Left kidney (tissue), 2 donors: ENCODE results near the gene SCAPER. TPM values are rescaled to one million over a fixed set of nuclear protein-coding genes. Genes with fewer than 3 reads are reported as not detected.

Experiments
- DNase-seq: peaks from one replicate; pipeline ENCODE4 v3.0.0-alpha.2; 2013
- polyA plus RNA-seq: library from polyadenylated mRNA; unstranded; fragments of 120-200 nt; gene quantifications from one replicate; pipeline ENCODE4 v1.2.1, GENCODE V29; 2013; ENCODE audit not compliant: insufficient read length

The SCAPER gene
- polyA plus RNA-seq, 1 donor, result 21.9 TPM

- no peak for DNase-seq
These were observed 230.3 kb downstream of the SCAPER start for GRCh38 chr15:76674883-76675282.

DNA sequence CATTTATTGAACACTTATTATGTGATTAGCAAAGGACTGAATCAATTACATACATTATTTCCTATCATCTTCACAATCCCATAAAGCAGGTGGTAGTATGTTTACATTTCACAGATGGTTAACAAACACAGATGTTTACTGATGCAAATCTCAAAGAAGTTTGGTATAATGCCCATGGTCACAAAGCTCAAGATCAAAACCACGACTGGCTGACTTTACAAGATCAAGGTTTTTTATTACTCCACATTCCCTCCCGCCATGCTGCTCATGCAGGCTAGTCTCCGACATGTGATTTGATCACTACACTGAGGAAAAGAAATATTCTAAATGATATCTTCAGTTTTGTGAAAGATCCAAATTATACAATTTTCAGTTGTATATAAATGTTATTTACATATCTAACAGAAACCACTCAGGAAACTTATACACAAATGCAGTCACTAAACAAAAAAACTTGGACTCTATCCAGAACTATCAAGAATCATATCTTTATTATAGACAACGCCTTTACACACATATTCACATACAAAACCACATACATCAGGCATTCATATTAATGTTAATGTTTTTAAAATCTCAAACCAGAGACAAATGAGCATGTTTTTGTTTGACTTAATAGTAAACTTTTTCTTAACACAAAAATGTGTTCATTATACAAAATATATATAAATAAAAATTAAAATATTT lies 235.5 kb downstream of the SCAPER start:
- DNase-seq, result no peak

DNA sequence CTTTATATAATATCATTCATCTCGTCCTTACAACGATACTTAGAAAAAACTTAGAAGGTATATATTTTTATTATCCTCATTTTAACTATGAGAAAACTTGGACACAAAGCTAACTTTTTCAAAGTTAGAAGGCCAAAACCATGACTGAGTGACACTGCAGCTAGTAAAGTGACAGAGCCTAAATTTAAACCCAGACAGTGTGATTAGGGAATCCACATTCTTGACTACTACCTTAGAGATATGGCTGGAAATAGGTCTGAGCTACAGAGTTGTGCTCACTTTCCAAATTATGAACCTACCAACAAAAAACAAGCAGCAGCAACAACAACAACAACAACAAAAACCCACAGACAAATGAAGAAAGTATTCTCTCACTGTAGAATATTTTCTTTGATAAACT lies 236.2 kb downstream of the SCAPER start:
- DNase-seq, result no peak

GRCh38 chr15:76667943-76668715 lies 237.0 kb downstream of the SCAPER start:
- no peak for DNase-seq

GRCh38 chr15:76664895-76665294 lies 240.2 kb downstream of the SCAPER start:
- DNase-seq, result no peak

GRCh38 chr15:76664411-76664810 lies 240.7 kb downstream of the SCAPER start:
- DNase-seq, result no peak

- no peak for DNase-seq
These were observed 241.6 kb downstream of the SCAPER start for GRCh38 chr15:76663529-76663928.

DNA sequence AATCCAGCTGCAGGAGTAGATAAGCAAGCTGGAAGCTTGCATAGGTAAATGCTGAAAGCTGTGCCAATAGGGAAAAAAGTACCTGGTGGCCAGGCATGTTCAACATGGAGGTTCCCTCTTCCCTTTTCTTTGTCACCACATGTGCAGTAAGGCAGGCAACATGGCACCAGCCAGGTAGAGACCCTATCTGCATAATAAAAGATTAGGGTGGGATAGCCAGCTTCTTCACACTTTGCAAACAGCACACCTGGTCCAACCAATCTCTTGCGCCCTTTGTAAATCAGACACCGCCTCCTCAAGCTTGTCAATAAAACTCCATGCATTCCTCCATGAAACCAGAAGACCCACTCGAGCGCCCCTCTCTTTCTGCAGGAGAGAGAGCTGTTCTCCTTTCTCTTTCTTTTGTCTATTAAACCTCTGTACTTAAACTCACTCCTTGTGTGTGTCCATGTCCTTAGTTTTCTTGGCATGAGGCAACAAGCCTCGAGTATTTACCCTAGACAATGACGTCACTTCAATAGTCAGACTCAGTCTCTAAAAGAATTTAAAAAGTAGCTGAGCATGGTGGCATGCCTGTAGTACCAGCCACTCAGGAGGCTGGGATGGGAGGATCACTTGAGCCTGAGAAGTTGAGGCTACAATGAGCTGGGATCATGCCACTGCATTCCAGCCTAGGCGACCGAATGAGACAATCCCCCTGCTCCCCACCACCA lies 256.3 kb downstream of the SCAPER start:
- DNase-seq, result no peak

DNA sequence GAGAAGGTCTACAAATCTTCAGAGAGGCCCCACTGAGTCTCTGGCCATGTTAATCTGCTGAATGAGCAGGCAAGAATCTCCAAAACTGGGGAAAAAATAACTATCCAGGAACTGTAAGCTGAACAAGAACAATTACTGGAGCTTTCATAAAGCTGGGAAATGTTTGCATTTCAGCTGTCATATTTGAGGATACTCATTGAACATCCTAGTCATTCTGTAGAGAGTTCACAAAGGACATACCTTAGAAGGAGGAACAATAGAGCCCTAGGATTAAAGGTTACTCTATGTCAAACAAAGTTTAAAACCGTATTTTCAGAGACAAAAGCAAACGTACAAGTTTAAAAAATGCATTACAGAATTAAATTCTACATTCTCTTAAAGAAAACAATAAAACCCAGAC lies 257.5 kb downstream of the SCAPER start:
- no peak for DNase-seq

GRCh38 chr15:76644646-76645045 lies 260.5 kb downstream of the SCAPER start:
- no peak for DNase-seq

GRCh38 chr15:76642671-76643070 lies 262.5 kb downstream of the SCAPER start:
- no peak for DNase-seq

DNA sequence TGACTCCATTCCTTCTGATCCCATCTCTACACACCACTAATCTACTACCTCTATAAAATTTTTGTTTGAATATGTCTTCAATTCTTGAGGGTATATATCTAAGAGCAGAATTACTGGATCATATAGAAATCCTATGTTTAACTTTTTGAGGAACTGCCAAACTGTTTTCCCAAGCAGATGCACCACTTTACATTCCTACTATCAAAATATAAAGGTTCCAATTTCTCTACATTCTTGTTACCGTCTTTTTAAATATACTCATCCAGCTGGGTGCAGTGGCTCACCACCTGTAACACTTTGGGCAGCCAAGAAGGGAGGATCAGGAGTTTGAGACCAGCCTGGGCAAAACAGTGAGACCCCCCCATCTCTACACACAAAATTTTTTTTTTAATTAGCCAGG lies 268.0 kb downstream of the SCAPER start:
- DNase-seq, result no peak

DNA sequence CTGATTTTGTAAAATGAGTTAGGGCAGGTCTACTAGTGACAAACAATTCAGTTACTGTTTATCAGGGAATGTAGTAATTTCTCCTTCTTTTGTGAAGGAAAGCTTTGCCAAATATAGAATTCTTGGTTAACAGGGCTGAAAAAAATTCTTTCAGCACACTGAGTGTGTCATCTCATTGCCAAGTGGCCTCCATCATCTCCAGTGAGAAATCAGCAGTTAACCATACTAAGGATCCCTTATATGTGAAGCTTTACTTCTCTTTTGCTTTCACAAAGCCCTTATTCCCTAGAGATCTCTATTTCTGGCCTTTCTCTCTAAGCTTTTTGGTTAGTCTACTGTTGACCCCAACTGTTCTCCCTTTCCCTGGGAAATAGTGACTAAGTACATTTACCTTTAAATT lies 269.1 kb downstream of the SCAPER start:
- no peak for DNase-seq

- no peak for DNase-seq
These were observed 278.5 kb downstream of the SCAPER start for GRCh38 chr15:76626611-76627010.

DNA sequence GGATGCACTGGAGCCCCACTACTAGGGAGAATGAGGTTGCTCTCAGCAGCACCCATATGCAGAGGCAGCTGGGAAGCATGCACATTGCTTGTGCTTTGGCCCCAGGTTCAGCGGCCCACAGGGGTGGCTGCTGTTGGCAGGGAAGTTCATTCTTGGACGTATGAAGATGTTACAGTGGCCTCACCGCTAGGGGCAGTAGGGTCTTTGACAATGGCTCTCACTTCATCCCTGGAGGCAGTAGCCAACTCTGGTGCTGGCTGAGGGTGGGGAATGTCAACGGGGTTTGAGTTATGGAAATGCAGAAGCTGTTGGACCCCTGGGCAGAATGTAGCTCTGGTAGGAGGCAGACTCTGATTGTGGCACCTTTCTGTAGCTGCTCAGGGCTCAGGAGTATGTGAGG lies 279.9 kb downstream of the SCAPER start:
- DNase-seq, result no peak

- no peak for DNase-seq
These were observed 290.4 kb downstream of the SCAPER start for GRCh38 chr15:76614725-76615124.

GRCh38 chr15:76588811-76589747 lies 316.1 kb downstream of the SCAPER start:
- no peak for DNase-seq

GRCh38 chr15:76585576-76585897 lies 319.6 kb downstream of the SCAPER start:
- peak; percentile 4 for DNase-seq

DNA sequence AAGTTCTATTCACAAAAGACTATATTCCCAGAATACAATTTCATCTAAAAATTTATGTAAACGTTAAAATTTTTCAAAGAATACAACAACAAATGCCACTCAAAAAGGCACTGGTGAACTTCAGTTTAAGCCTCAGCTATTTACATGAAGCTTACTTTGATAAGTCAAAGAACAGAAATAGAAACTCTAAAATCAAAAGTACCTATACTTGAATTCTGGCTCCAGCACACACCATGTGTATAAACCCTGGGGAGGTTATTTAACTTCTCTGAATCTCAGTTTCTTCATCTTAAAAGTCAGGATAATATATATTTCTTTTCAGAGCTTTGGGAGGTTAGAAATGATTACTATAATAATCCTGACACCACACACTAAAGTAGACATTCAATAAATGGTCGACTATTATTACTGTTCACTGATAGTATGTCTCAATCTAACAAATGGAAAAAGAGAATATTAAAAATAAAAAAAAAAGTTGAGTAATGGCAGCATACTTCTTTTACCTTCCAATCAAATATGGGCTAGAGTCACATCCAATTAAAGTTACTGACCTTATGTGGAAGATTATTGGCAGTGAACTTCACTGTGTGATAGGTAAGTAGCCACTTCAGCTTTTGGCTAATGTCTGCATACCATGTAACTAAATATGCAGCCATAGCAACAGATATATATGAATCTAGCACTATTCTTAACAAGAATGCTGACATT lies 320.1 kb downstream of the SCAPER start:
- no peak for DNase-seq

DNA sequence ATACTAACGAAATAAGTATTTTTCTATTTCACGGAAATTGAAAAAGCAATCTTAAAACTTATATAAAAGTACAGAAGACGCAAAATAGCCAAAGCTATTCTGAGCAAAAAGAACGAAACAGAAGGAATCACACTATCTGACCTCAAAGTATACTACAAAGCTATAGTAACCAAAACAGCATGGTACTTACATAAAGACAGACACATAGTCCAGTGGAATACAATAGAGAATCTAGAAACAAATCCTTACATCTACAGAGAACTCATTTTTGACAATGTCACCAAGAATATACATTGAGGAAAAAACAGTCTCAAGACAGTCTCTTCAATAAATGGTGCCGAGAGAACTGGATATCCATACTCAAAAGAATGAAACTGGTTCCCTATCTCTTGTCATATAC lies 322.6 kb downstream of the SCAPER start:
- DNase-seq, result no peak

GRCh38 chr15:76577879-76578512 lies 327.1 kb downstream of the SCAPER start:
- DNase-seq, result no peak
